DND-41 (cell line): ENCODE data around the gene PJVK.

Source experiments
- ATAC-seq: fragments of 200-7000 bp; cut with Tn5 transposase; 3 replicates; pipeline ENCODE4 v1.9.1; 2021; ENCODE audit warnings: low read depth; ENCODE audit not compliant: insufficient read depth
- DNase-seq: peaks from one replicate; pipeline ENCODE4 v3.0.0-alpha.2; 2020
- H2AFZ ChIP-seq: 2 replicates; pipeline ENCODE4 v1.6.0; 2012; ENCODE audit warnings: low read depth, low read length
- H3K27ac ChIP-seq: 2 replicates; pipeline ENCODE4 v1.5.1; 2012; ENCODE audit warnings: low read length, inconsistent platforms
- H3K27me3 ChIP-seq: fragments of 200-600 bp; sonication (generic); 2 replicates; pipeline ENCODE4 v1.6.0; 2012; ENCODE audit warnings: low read length, mild to moderate bottlenecking, inconsistent platforms; ENCODE audit not compliant: insufficient read depth, poor library complexity
- H3K36me3 ChIP-seq: 2 replicates; pipeline ENCODE4 v1.5.1; 2012; ENCODE audit warnings: low read length, inconsistent platforms; ENCODE audit not compliant: insufficient read depth
- H3K4me1 ChIP-seq: 2 replicates; pipeline ENCODE4 v1.5.1; 2012; ENCODE audit warnings: mild to moderate bottlenecking, low read length; ENCODE audit not compliant: insufficient read depth
- H3K4me2 ChIP-seq: 2 replicates; pipeline ENCODE4 v1.6.0; 2012; ENCODE audit warnings: mild to moderate bottlenecking, moderate library complexity, low read length, inconsistent platforms; ENCODE audit not compliant: insufficient read depth
- H3K4me3 ChIP-seq, 2 experiments: fragments of 200-600 bp in 1 of 2; shearing (Covaris generic) in 1 of 2; 2 replicates each; pipeline ENCODE4 v1.5.1; 2012 to 2016; ENCODE audit warnings: inconsistent platforms in 2 of 2, low read length in 2 of 2, mild to moderate bottlenecking in 2 of 2, low read depth in 1 of 2, moderate library complexity in 1 of 2
- H3K79me2 ChIP-seq: 2 replicates; pipeline ENCODE4 v1.6.0; 2012; ENCODE audit warnings: low read length, inconsistent platforms; ENCODE audit not compliant: insufficient read depth
- H3K9ac ChIP-seq: 2 replicates; pipeline ENCODE4 v1.6.0; 2012; ENCODE audit warnings: low read depth, mild to moderate bottlenecking, inconsistent platforms, low read length, moderate library complexity
- H3K9me3 ChIP-seq: 2 replicates; pipeline ENCODE4 v1.5.1; 2012; ENCODE audit warnings: low read length, moderate library complexity, mild to moderate bottlenecking, inconsistent platforms; ENCODE audit not compliant: insufficient read depth, severe bottlenecking
- H4K20me1 ChIP-seq: 2 replicates; pipeline ENCODE4 v1.6.0; 2012; ENCODE audit warnings: low read length; ENCODE audit not compliant: insufficient read depth
- CTCF ChIP-seq: IDR thresholded peaks from 2 replicates; pipeline ENCODE4 v1.5.1; 2012; ENCODE audit warnings: borderline replicate concordance, low read length, moderate library complexity, mild to moderate bottlenecking; ENCODE audit not compliant: poor library complexity, severe bottlenecking; ENCODE audit errors: extremely low read depth
- EZH2 ChIP-seq: IDR thresholded peaks from 3 replicates; pipeline ENCODE4 v1.6.1; 2012; ENCODE audit warnings: borderline replicate concordance, low read depth, mild to moderate bottlenecking, moderate library complexity, low read length, inconsistent platforms; ENCODE audit not compliant: severe bottlenecking

The PJVK gene, protein sequence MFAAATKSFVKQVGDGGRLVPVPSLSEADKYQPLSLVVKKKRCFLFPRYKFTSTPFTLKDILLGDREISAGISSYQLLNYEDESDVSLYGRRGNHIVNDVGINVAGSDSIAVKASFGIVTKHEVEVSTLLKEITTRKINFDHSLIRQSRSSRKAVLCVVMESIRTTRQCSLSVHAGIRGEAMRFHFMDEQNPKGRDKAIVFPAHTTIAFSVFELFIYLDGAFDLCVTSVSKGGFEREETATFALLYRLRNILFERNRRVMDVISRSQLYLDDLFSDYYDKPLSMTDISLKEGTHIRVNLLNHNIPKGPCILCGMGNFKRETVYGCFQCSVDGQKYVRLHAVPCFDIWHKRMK

DNA sequence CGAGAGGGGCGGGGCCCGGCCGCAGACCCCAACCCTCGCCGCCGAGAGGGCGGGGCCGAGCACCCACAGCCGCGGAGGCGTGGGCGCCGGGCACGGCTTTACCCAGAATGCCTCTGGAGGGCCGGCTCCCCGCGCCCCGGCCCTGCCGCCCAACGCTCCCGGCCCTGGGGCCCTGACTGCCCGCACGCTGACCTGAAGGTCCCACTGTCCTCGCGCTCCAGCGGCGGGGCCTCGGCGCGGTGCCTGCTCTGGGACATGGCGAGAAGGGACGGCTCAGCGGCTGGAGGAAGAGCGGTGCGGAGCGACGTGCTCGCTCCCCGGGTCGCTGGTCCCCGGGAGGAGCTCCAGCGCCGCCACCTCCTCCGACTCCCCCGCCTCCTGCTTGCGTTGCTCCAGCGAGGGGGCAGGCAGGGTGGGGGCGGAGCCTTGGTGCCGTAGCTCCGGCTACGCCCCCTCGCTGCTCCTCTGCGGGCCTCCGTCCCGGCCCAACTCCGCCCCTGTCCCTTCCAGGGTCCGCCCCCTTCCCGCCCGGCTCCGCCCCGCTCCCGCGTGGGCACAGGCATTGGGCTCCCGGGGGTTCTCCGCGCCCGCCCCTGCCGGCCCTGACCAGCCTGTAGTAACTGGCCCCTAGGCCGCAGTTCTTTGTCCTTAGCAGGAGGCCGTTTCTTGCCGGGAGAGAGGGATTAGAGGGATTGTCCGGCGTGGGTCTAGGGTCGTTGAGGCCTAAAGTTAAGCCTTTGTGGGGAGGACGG, at the start of gene PJVK, which contains the start of gene PRKRA:
PJVK (plus strand) TSS at position 605 of the 752 bp plus-strand sequence. CDS start 2,032 bp downstream, outside the sequence.
PRKRA (minus strand) TSS at position 402 of the 752 bp plus-strand sequence; CDS start at position 257, 145 bp downstream.
- H3K4me3 ChIP-seq, result peak within 1 kb of the TSS; percentile 69 to 71
- peak within 1 kb of the TSS; percentile 93 for H2AFZ ChIP-seq

GRCh38 chr2:178401994-178402437, 49.2 kb upstream of the PJVK start:
- TF ChIP-seq CTCF (no peak), EZH2 (no peak)
- DNase-seq (no peak), ATAC-seq (no peak)
- H3K79me2 ChIP-seq, result no peaks in the 10 kb centered on the region
- H3K4me3 ChIP-seq, result no peak overlapping the region
- no peak overlapping the region for H3K9ac ChIP-seq
- H2AFZ ChIP-seq, result no peak overlapping the region
- H4K20me1 ChIP-seq, result no peaks in the 10 kb centered on the region
- no peaks in the 10 kb centered on the region for H3K36me3 ChIP-seq
- no peaks in the 10 kb centered on the region for H3K4me1 ChIP-seq
- no peak overlapping the region for H3K27ac ChIP-seq
- H3K9me3 ChIP-seq, result no peaks in the 10 kb centered on the region
- H3K27me3 ChIP-seq, result peaks cover 10% of the 10 kb centered on the region
- no peak overlapping the region for H3K4me2 ChIP-seq

More for the DNA sequence above, at the start of gene PJVK, which contains the start of gene PRKRA:
- Histone ChIP-seq H3K4me2 (peak within 1 kb of the TSS; percentile 87), H4K20me1 (peaks cover 16% of the 10 kb centered on the region), H3K79me2 (peaks cover 36% of the 10 kb centered on the region), H3K36me3 (peaks cover 35% of the 10 kb centered on the region), H3K27me3 (no peaks in the 10 kb centered on the region), H3K27ac (peak within 1 kb of the TSS; percentile 95), H3K9me3 (no peaks in the 10 kb centered on the region), H3K9ac (peak within 1 kb of the TSS; percentile 89), H3K4me1 (peaks cover 36% of the 10 kb centered on the region)
- peak; percentile 96 for DNase-seq
- ATAC-seq, result peak; percentile 87
- TF ChIP-seq EZH2 (no peak), CTCF (no peak)

DNA sequence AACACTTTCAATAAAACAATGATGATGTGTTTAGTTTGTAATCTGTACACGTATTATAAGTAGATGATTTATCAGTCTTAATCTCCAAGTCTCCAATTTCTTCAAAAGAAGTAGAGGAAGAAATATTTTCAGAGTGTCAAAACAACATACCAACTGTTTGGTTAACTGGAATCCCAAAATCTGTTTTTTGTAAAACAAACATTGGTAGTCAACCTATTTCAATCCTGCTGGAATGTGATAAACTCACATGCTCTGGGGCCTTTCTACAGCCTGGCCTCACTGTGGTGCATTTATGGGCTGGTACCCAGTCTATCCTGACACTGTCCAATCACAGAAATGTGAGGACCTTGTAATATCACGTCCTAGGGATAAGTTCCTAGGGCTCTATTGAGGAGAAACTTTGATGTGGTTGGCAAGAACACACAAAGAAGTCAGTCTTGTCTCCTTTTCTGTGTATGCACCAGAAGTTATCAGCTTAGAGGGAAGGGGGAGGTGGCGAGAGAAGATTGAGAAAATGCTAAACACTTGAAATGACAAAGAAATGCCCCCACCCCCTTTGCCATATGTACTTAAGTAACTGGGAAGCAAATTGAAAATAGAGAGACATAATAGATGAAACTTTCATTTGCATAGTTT, 47.4 kb upstream of the PJVK start:
- Histone ChIP-seq H3K27ac (no peak overlapping the region), H4K20me1 (no peaks in the 10 kb centered on the region), H3K79me2 (no peaks in the 10 kb centered on the region), H3K4me3 (no peak overlapping the region), H2AFZ (no peak overlapping the region), H3K4me2 (no peak overlapping the region), H3K9ac (no peak overlapping the region), H3K27me3 (peaks cover 6% of the 10 kb centered on the region), H3K9me3 (no peaks in the 10 kb centered on the region), H3K36me3 (no peaks in the 10 kb centered on the region), H3K4me1 (no peaks in the 10 kb centered on the region)
- no peak for DNase-seq
- TF ChIP-seq EZH2 (no peak), CTCF (no peak)
- ATAC-seq, result peak; percentile 52; the same call in 2 of the 3 replicates
